Body of pancreas (tissue), 4 donors: ENCODE data around the gene SYMPK.

Experiments
- CTCF ChIP-seq, 7 experiments: fragments of 450-650 bp in 4 of 7; fragments of 200-600 bp in 3 of 7; sonication (generic) in 3 of 7; IDR thresholded peaks; one replicate each; pipeline ENCODE4 v1.5.1; 2016 to 2019; ENCODE audit warnings: antibody characterized with exemption in 7 of 7
- POLR2A ChIP-seq, 3 donors: fragments of 450-650 bp; IDR thresholded peaks; one replicate each; pipeline ENCODE4 v1.6.1; 2016; ENCODE audit warnings: antibody characterized with exemption in 3 of 3, mild to moderate bottlenecking in 2 of 3

GRCh38 chr19:45821103-45821521, 41.8 kb downstream of the SYMPK start:
- TF ChIP-seq CTCF (IDR thresholded peaks at IDR 0.05) (no peak), POLR2A (IDR thresholded peaks at IDR 0.05) (no peak)
